Colonic mucosa (tissue), 4 donors: ENCODE results near the gene MAGT1. TPM values are rescaled to one million over a fixed set of nuclear protein-coding genes. Genes with fewer than 3 reads are reported as not detected.

Source experiments
- DNase-seq: peaks from one replicate; pipeline ENCODE4 v3.0.0-alpha.2; 2020
- H3K27ac ChIP-seq: fragments of 200-600 bp; one replicate; pipeline ENCODE4 v1.8.0; 2021
- H3K27me3 ChIP-seq: fragments of 200-600 bp; one replicate; pipeline ENCODE4 v1.8.0; 2021
- H3K36me3 ChIP-seq: fragments of 200-600 bp; one replicate; pipeline ENCODE4 v1.8.0; 2021
- H3K4me1 ChIP-seq: fragments of 200-600 bp; one replicate; pipeline ENCODE4 v1.8.0; 2021; ENCODE audit warnings: mild to moderate bottlenecking
- H3K4me3 ChIP-seq: fragments of 200-600 bp; one replicate; pipeline ENCODE4 v1.8.0; 2021
- H3K9ac ChIP-seq, 2 donors: one replicate each; pipeline ENCODE4 v1.7.0; 2013; ENCODE audit warnings: control low read depth in 2 of 2, low read depth in 2 of 2, low read length in 2 of 2
- H3K9me3 ChIP-seq: fragments of 200-600 bp; one replicate; pipeline ENCODE4 v1.8.0; 2021
- intact Hi-C: fragments of 100-400 bp; cut with DNase I; formaldehyde crosslinking; loops from one replicate; pipeline ENCODE4 v1.14.1; 2022
- total RNA-seq, 2 donors: library from RNA; stranded (reverse); fragmentation: NEBNext Ultra II Directional in 1 of 2; extraction: Animal tissue kit (Norgen Biotek cat#: 25700) in 1 of 2; gene quantifications; one replicate each; pipeline ENCODE4 v1.2.1, GENCODE V29; 2021
- TF ChIP-seq, protein P1 (sequence below): fragments of 200-600 bp; IDR thresholded peaks from one replicate; pipeline ENCODE4 v1.8.0; 2022; ENCODE audit warnings: antibody characterized with exemption, mild to moderate bottlenecking
- donor health status: healthy.
- donor health status: DM: no; HTN: no; CAD: no.
- donor health status: DM: no; HTN: no; CAD: no.

The MAGT1 gene
- total RNA-seq, 2 donors from 2014 or later = 55.8 to 58.0 TPM

DNA sequence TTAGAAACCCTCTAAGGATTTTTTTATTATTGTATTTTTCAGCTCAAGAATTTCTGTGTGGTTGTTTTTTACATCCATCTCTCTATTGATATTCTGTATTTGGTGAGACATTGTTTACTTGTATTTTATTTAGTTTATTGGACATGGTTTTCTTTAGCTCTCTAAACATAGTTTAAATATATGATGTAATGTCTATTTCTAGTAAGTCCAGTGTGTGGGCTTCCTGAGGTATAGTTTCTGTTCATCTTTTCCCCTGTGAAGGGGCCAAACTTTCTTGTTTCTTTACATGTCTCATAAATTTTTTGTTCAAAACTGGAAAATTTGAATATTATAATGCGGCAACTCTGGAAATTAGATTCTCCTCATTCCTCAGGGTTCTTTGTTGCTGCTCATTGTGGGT lies 81.0 kb downstream of the MAGT1 start:
- Histone ChIP-seq H3K27ac (no peak overlapping the region), H3K4me1 (no peaks in the 10 kb centered on the region), H3K36me3 (no peaks in the 10 kb centered on the region), H3K9ac (no peak overlapping the region), H3K4me3 (no peak overlapping the region), H3K27me3 (no peaks in the 10 kb centered on the region), H3K9me3 (no peaks in the 10 kb centered on the region)
- TF ChIP-seq, protein P1, sequence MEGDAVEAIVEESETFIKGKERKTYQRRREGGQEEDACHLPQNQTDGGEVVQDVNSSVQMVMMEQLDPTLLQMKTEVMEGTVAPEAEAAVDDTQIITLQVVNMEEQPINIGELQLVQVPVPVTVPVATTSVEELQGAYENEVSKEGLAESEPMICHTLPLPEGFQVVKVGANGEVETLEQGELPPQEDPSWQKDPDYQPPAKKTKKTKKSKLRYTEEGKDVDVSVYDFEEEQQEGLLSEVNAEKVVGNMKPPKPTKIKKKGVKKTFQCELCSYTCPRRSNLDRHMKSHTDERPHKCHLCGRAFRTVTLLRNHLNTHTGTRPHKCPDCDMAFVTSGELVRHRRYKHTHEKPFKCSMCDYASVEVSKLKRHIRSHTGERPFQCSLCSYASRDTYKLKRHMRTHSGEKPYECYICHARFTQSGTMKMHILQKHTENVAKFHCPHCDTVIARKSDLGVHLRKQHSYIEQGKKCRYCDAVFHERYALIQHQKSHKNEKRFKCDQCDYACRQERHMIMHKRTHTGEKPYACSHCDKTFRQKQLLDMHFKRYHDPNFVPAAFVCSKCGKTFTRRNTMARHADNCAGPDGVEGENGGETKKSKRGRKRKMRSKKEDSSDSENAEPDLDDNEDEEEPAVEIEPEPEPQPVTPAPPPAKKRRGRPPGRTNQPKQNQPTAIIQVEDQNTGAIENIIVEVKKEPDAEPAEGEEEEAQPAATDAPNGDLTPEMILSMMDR = no peak
- intact Hi-C loops = no loop called here
- no peak for DNase-seq

GRCh38 chrX:77802201-77802600 lies 93.0 kb downstream of the MAGT1 start:
- Histone ChIP-seq H3K9me3 (no peaks in the 10 kb centered on the region), H3K9ac (no peak overlapping the region), H3K4me3 (no peak overlapping the region), H3K27me3 (no peaks in the 10 kb centered on the region), H3K4me1 (no peaks in the 10 kb centered on the region), H3K27ac (no peak overlapping the region), H3K36me3 (no peaks in the 10 kb centered on the region)
- TF ChIP-seq, protein P1 = no peak
- intact Hi-C loops = no loop called here
- no peak for DNase-seq

GRCh38 chrX:77795124-77795523 lies 100.1 kb downstream of the MAGT1 start:
- Histone ChIP-seq H3K9me3 (no peaks in the 10 kb centered on the region), H3K9ac (no peak overlapping the region), H3K27ac (no peak overlapping the region), H3K4me1 (no peaks in the 10 kb centered on the region), H3K4me3 (no peak overlapping the region), H3K36me3 (no peaks in the 10 kb centered on the region), H3K27me3 (no peaks in the 10 kb centered on the region)
- no peak for DNase-seq
- intact Hi-C loops = no loop called here
- TF ChIP-seq, protein P1 = no peak

GRCh38 chrX:77793946-77794345 lies 101.3 kb downstream of the MAGT1 start:
- H3K9me3 ChIP-seq = no peaks in the 10 kb centered on the region
- TF ChIP-seq, protein P1 = no peak
- no peaks in the 10 kb centered on the region for H3K27me3 ChIP-seq
- intact Hi-C loops = no loop called here
- DNase-seq = no peak
- no peaks in the 10 kb centered on the region for H3K4me1 ChIP-seq
- H3K9ac ChIP-seq = no peak overlapping the region
- H3K4me3 ChIP-seq = no peak overlapping the region
- no peak overlapping the region for H3K27ac ChIP-seq
- H3K36me3 ChIP-seq = no peaks in the 10 kb centered on the region

GRCh38 chrX:77788050-77788449 lies 107.2 kb downstream of the MAGT1 start:
- H3K9ac ChIP-seq = no peak overlapping the region
- DNase-seq = peak; percentile 61
- H3K4me1 ChIP-seq = no peaks in the 10 kb centered on the region
- H3K36me3 ChIP-seq = no peaks in the 10 kb centered on the region
- H3K9me3 ChIP-seq = no peaks in the 10 kb centered on the region
- H3K27me3 ChIP-seq = no peaks in the 10 kb centered on the region
- H3K27ac ChIP-seq = no peak overlapping the region
- TF ChIP-seq, protein P1 = no peak
- intact Hi-C loops = no loop called here
- no peak overlapping the region for H3K4me3 ChIP-seq

- peak overlapping the region; percentile 49 for H3K4me3 ChIP-seq
- no peak overlapping the region for H3K9ac ChIP-seq
- no peaks in the 10 kb centered on the region for H3K36me3 ChIP-seq
- H3K4me1 ChIP-seq = no peaks in the 10 kb centered on the region
- no peaks in the 10 kb centered on the region for H3K9me3 ChIP-seq
- TF ChIP-seq, protein P1 = no peak
- no peaks in the 10 kb centered on the region for H3K27me3 ChIP-seq
- DNase-seq = no peak
- intact Hi-C loops = no loop called here
- peak overlapping the region; percentile 85 for H3K27ac ChIP-seq
Observed at GRCh38 chrX:77786365-77786680, 108.9 kb downstream of the MAGT1 start.
